Posterior cingulate gyrus (tissue), 11 donors: ENCODE results near the gene GARS1.
"Not testable (repeated sequence)": the region's sequence is repeated elsewhere in the genome, so short reads cannot be mapped to it uniquely, and the experiment has no call there.

Experiments
- DNase-seq, 10 donors: peaks; one replicate each; pipeline versions ENCODE4 v3.0.0 to v3.0.0-alpha.2; 2020 to 2021; ENCODE audit warnings: mixed read lengths in 3 of 10
- intact Hi-C: fragments of 100-400 bp; cut with DNase I; formaldehyde crosslinking; loops from one replicate; pipeline ENCODE4 v1.15.1; 2023

GARS1 gene

DNA sequence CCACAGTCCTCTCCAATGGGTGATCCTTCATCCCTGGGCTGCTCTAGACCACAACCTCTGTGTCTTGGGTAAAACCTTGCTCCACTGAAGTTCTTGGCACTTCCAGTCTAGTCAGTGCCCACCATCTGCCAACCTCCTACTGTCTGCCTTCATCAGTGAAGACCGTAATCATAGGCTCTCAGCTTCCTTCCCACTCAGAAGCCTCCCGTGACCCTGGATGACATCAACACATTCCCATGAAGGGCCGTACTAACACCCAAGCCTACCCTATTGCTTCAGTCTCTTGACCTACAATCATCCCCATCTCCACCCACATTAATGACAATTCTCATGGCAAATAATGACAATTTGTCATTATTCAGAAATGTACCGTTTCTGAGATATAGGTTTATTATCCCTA is 27.6 kb upstream of the GARS1 start:
- intact Hi-C loops: loop anchor here (10.0 kb wide), 1 partner anchor 612 kb away; no protein-coding TSS in a partner anchor
- DNase-seq: no peak

DNA sequence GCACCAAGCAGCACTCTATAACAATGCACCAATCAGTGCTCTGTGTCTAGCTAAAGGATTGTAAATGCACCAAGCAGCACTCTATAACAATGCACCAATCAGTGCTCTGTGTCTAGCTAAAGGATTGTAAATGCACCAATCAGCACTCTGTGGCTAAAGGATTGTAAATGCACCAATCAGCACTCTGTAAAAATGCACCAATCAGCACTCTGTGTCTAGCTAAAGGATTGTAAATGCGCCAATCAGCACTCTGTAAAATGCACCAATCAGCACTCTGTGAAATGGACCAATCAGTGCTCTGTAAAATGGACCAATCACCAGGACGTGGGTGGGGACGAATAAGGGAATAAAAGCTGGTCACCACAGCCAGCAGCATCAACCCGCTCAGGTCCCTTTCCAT is 24.4 kb upstream of the GARS1 start:
- DNase-seq, intact Hi-C loops: not testable (repeated sequence)

GRCh38 chr7:30572212-30572841 is 22.4 kb upstream of the GARS1 start:
- intact Hi-C loops: no loop called here
- DNase-seq: no peak

GRCh38 chr7:30575910-30576309 is 18.8 kb upstream of the GARS1 start:
- intact Hi-C loops: no loop called here
- no peak for DNase-seq

GRCh38 chr7:30583181-30583580 is 11.5 kb upstream of the GARS1 start:
- intact Hi-C loops: no loop called here
- DNase-seq: no peak

GRCh38 chr7:30584415-30584814 is 10.3 kb upstream of the GARS1 start:
- intact Hi-C loops: no loop called here
- DNase-seq: no peak

DNA sequence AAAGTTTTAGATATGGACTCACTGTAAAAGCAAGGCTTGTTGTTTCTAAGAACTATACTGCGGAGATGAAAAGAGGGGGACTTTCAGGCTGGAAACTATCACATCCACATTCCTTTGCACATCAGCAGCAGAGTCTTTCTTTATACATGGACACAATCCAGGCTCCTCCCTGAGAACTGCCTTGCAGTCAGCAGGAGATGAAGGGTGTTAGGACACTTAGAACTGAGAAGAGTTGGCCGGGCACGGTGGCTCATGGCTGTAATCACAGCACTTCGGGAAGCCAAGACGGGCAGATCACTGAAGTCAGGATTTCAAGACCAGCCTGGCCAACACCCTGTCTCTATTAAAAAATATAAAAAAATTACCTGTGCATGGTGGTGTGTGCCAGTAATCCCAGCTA is 9.7 kb upstream of the GARS1 start:
- peak in 1 of 10 donors; percentile 56 for DNase-seq
- intact Hi-C loops: no loop called here

GRCh38 chr7:30585675-30586074 is 9.0 kb upstream of the GARS1 start:
- DNase-seq: no peak
- intact Hi-C loops: no loop called here

GRCh38 chr7:30587547-30587946 is 7.1 kb upstream of the GARS1 start:
- intact Hi-C loops, DNase-seq: not testable (repeated sequence)

GRCh38 chr7:30589111-30589510 is 5.6 kb upstream of the GARS1 start:
- intact Hi-C loops: no loop called here
- DNase-seq: no peak

DNA sequence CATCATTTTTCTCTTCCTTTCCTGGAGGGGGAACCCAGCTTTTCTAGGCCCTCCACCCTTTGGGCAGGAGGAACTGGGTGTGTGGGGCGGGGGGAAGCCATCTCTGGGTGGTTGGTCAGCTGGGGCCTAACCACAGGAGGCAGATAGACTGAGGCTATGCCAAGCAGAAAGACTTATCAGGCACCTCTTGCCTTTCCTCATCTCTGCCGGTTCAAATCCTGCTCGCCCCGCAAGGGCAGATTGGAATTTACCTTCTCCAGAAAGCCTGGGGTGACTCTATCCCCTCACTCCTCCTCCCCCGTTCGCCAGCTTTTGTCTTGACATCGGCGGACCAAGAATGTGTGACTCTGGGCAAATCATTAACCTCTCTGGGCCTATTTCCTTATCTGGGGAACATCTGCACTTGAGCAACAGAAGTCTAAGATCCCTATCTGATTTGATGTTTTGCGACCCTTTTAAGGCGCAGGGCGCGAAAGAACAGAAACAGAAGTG is 584 bp upstream of the GARS1 start:
- DNase-seq: peak in 8 of 10 donors; percentile 9 to 81 (median 26)
- intact Hi-C loops: no loop called here

DNA sequence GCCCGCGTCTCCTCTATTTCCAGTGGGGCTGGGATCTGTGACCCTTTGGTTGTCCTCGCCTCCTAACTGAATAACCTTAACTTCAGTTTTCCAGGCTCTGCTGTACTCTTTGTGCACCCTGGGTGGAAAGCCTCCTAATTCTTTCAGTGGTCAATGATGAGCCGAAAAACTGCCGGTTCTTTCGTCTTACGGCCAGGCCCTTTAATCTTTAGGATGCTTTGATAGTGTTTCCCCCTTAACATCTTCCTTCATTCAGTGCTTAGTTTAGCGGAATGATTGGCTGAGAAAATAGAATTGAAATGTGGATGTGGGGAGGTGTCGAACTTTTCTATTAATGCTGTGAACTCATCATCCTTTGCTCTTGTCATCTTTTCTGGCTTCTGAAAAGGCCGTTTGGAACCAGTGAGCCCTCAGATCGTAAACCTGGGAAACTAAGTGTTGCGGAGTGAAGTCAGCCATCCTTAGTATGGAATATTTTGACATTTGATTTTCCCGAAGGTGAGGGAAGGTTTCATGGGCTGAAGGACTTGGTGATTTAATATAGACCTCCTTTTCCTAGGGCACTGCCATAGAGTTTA is 847 bp downstream of the GARS1 start:
- DNase-seq: no peak
- intact Hi-C loops: no loop called here

DNA sequence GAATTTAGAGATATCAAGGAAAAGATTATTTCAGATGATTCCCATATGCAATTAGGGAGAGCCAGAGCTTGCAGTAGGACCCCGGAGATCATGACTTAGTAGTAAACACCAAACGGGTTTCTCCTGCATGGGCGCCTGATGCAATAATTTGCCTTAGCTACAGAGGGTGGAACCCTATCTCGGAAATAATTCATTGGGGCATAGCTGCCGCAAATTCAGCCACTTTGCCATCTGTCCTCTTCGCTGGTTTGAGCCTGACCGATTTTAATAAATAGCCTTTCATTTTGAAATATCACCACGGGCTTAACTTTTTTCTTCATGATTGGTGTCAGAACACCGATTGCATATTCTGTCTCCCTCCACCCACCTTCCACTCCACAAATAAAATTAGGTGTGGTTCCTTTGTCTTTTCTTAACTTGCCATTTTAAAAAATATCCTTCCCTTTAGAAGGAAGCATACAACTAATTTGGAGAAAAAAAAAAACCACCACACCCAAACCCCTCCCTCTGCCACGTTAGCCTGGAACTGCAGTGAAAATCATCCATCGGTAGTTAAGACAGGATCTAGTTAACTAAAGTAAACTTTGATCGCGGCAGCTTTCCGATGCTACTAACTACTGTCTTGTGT is 1.4 kb downstream of the GARS1 start:
- intact Hi-C loops: no loop called here
- no peak for DNase-seq

GRCh38 chr7:30596721-30597120 is 2.0 kb downstream of the GARS1 start:
- intact Hi-C loops: no loop called here
- no peak for DNase-seq

GRCh38 chr7:30598121-30598876 is 3.6 kb downstream of the GARS1 start:
- no peak for DNase-seq
- intact Hi-C loops: no loop called here

GRCh38 chr7:30604901-30605300 is 10.2 kb downstream of the GARS1 start:
- intact Hi-C loops: no loop called here
- no peak for DNase-seq

DNA sequence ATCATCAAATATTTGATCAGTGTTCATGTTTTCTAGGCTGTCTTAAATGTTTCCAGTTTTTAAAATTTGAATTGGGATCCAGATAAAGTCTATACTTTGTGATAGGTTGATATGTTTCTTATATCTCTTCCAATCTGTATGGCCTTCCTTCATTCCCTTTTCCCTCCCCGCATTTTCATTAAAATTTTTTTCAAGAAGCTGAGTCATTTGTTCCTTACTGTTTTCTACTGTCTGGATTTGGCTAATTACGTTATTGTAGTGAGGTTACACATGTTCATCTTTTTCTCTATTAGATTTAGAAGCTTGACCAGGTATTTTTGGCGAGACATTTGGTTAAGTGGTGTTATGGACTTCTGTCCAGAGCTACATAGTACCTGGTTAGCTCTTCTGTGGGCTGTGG is 11.2 kb downstream of the GARS1 start:
- intact Hi-C loops: no loop called here
- no peak for DNase-seq

GRCh38 chr7:30612658-30613265 is 18.1 kb downstream of the GARS1 start:
- DNase-seq: no peak
- intact Hi-C loops: no loop called here

DNA sequence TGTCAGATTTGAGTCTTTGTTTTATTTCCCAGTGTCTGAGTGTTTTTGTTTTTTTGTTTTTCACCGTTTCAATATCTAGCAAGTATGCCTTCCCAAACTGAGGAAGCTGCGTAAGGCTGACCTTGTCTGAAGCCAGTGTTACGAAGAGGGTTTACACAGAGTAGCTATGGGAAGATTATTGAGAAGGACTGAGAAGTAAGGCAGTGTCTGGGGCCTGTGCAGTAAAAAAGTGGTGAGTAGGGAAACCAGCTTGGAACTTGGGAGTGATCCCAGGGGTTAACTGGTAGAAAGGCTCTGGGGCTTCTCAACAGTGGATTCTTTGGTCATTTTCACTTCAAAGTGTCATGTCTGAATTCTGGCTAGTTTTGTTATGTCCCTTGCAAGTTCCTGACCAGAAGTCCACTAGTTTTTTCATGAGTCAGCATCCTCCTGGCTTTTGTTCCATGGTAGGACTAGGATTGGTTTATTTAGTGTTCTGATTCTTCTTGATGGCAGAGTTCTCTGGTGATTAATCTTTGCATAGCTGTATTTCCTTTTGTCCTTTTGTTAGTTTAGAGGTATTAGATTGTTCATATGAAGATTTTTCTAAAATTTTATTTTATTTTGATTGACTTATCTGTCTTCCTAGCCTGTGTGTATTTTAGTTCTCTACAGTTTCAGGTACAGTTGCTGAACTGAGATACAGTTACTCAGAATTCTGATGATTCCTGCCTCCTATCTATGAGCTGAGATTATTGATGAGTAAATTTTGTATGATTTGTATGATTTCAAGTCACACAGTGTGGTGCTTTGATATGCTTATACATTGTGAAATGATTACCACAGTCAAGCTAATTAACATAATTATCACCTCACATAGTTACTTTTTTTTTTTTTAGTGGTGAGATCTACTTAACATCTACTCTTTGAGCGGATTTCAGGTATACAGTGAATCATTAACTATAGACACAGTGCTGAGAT is 19.0 kb downstream of the GARS1 start:
- DNase-seq: no peak

DNA sequence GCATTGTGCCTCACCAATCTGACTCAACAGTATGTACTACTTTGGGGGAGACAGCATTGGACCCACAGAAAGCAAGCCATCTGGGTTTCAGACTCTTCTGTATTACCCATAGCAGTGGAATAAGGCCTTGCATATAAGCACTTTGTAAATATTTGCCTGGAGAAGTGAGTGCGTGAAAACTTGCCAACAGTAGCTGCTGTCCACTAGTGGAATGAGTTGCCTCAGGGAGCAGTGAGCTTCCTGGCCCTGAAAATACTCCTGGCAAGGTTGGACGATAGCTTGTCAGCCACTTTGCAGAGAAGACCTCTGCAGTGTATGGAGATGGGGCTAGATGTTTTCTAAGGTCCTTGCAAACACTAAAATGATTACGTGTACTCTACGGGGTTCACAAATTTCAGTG is 21.6 kb downstream of the GARS1 start:
- intact Hi-C loops: no loop called here

More for the DNA sequence above, 19.0 kb downstream of the GARS1 start:
- intact Hi-C loops: no loop called here

More for the DNA sequence above, 21.6 kb downstream of the GARS1 start:
- DNase-seq: no peak
